ENCODE measurements around the gene ATAD2B. TPM values are rescaled to one million over a fixed set of nuclear protein-coding genes. Genes with fewer than 3 reads are reported as not detected.

The ATAD2B gene
- total and polyA plus RNA-seq, 2 donors (not counting 1 experiment from before 2014, with no cell fraction given) = 3.6 to 11.4 TPM

DNA sequence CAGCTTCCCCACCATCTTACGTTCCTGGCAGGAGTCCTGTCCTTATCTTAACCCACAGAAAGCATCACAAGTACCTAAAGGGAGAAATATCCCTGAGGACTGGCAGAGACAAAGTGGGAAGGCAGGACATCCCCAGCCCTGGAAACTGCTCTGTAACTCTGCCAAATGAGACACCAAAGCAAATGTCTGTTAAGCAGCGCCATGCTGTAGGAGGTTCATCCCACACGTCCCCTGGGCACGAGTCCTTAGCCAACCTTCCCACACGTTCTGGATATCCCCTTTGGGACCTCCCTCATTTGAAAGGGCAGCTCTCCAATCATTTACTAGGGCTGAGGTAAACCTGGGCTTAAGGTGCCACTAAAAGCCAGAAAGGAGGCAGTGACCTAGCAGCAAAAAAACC is 207.2 kb downstream of the ATAD2B start:
- TF ChIP-seq CTCF (conservative IDR thresholded peaks at IDR 0.05 in 1 of 2, IDR thresholded peaks at IDR 0.05 in 1 of 2; ENCODE audit: low read depth in 1 of 2, low read length in 2 of 2) (no peak), EZH2 (IDR thresholded peaks at IDR 0.05; ENCODE audit: low read length, missing control alignments) (no peak)
- no peak overlapping the region for H3K4me2 ChIP-seq (ENCODE audit: extremely low read depth, insufficient read depth, low read length)
- H3K79me2 ChIP-seq (ENCODE audit: control insufficient read depth, insufficient read depth, low read length) = no peaks in the 10 kb centered on the region
- no peak overlapping the region for H2AFZ ChIP-seq (ENCODE audit: low read length)
- DNase-seq (ENCODE audit: low read depth in 2 of 2) = no peak
- H3K4me1 ChIP-seq (ENCODE audit: control insufficient read depth, extremely low read depth, insufficient read depth, low read length) = no peaks in the 10 kb centered on the region
- no peaks in the 10 kb centered on the region for H4K20me1 ChIP-seq (ENCODE audit: control insufficient read depth, extremely low read depth, insufficient read depth, low read length)
- H3K36me3 ChIP-seq (ENCODE audit: control insufficient read depth, insufficient read depth, low read length) = no peaks in the 10 kb centered on the region
- no peak overlapping the region for H3K4me3 ChIP-seq (replicated peaks in 1 of 4; ENCODE audit: control extremely low read depth in 1 of 4, insufficient read depth in 1 of 4, low read depth in 3 of 4, low read length in 4 of 4)
- H3K9ac ChIP-seq (ENCODE audit: insufficient read depth, low read length) = no peak overlapping the region
- H3K27me3 ChIP-seq (ENCODE audit: control insufficient read depth, insufficient read depth, low read length) = no peaks in the 10 kb centered on the region
- H3K9me3 ChIP-seq (ENCODE audit: control insufficient read depth, insufficient read depth, low read depth, low read length) = no peaks in the 10 kb centered on the region
- H3K27ac ChIP-seq (ENCODE audit: insufficient read depth, low read length) = no peak overlapping the region

GRCh38 chr2:23718931-23719700 is 207.8 kb downstream of the ATAD2B start:
- H3K79me2 ChIP-seq (ENCODE audit: control insufficient read depth, insufficient read depth, low read length) = no peaks in the 10 kb centered on the region
- no peaks in the 10 kb centered on the region for H3K9me3 ChIP-seq (ENCODE audit: control insufficient read depth, insufficient read depth, low read depth, low read length)
- no peaks in the 10 kb centered on the region for H4K20me1 ChIP-seq (ENCODE audit: control insufficient read depth, extremely low read depth, insufficient read depth, low read length)
- no peak overlapping the region for H3K27ac ChIP-seq (ENCODE audit: insufficient read depth, low read length)
- no peaks in the 10 kb centered on the region for H3K27me3 ChIP-seq (ENCODE audit: control insufficient read depth, insufficient read depth, low read length)
- TF ChIP-seq CTCF (conservative IDR thresholded peaks at IDR 0.05 in 1 of 2, IDR thresholded peaks at IDR 0.05 in 1 of 2; ENCODE audit: low read depth in 1 of 2, low read length in 2 of 2) (no peak), EZH2 (IDR thresholded peaks at IDR 0.05; ENCODE audit: low read length, missing control alignments) (no peak)
- no peak overlapping the region for H3K4me3 ChIP-seq (replicated peaks in 1 of 4; ENCODE audit: control extremely low read depth in 1 of 4, insufficient read depth in 1 of 4, low read depth in 3 of 4, low read length in 4 of 4)
- no peaks in the 10 kb centered on the region for H3K4me1 ChIP-seq (ENCODE audit: control insufficient read depth, extremely low read depth, insufficient read depth, low read length)
- no peak for DNase-seq (ENCODE audit: low read depth in 2 of 2)
- no peak overlapping the region for H2AFZ ChIP-seq (ENCODE audit: low read length)
- H3K9ac ChIP-seq (ENCODE audit: insufficient read depth, low read length) = no peak overlapping the region
- no peaks in the 10 kb centered on the region for H3K36me3 ChIP-seq (ENCODE audit: control insufficient read depth, insufficient read depth, low read length)
- no peak overlapping the region for H3K4me2 ChIP-seq (ENCODE audit: extremely low read depth, insufficient read depth, low read length)

- Histone ChIP-seq H3K9me3 (ENCODE audit: control insufficient read depth, insufficient read depth, low read depth, low read length) (no peaks in the 10 kb centered on the region), H3K4me1 (ENCODE audit: control insufficient read depth, extremely low read depth, insufficient read depth, low read length) (no peaks in the 10 kb centered on the region), H3K9ac (ENCODE audit: insufficient read depth, low read length) (no peak overlapping the region), H3K36me3 (ENCODE audit: control insufficient read depth, insufficient read depth, low read length) (no peaks in the 10 kb centered on the region), H4K20me1 (ENCODE audit: control insufficient read depth, extremely low read depth, insufficient read depth, low read length) (no peaks in the 10 kb centered on the region), H3K27me3 (ENCODE audit: control insufficient read depth, insufficient read depth, low read length) (no peaks in the 10 kb centered on the region), H3K27ac (ENCODE audit: insufficient read depth, low read length) (no peak overlapping the region), H2AFZ (ENCODE audit: low read length) (no peak overlapping the region), H3K4me2 (ENCODE audit: extremely low read depth, insufficient read depth, low read length) (no peak overlapping the region), H3K4me3 (replicated peaks in 1 of 4; ENCODE audit: control extremely low read depth in 1 of 4, insufficient read depth in 1 of 4, low read depth in 3 of 4, low read length in 4 of 4) (no peak overlapping the region), H3K79me2 (ENCODE audit: control insufficient read depth, insufficient read depth, low read length) (no peaks in the 10 kb centered on the region)
- peak in 1 of 2 donors; percentile 8 for DNase-seq (ENCODE audit: low read depth in 2 of 2)
- TF ChIP-seq CTCF (conservative IDR thresholded peaks at IDR 0.05 in 1 of 2, IDR thresholded peaks at IDR 0.05 in 1 of 2; ENCODE audit: low read depth in 1 of 2, low read length in 2 of 2) = no peak
- TF ChIP-seq EZH2 (IDR thresholded peaks at IDR 0.05; ENCODE audit: low read length, missing control alignments) = no peak
These were observed 213.6 kb downstream of the ATAD2B start for GRCh38 chr2:23713351-23713750.

Data from fibroblast of lung (primary cell).